Neural progenitor cell (in vitro differentiated cells): Measurements from ENCODE around the gene KCNQ1.

ENCODE experiments used
- EZH2phosphoT487 ChIP-seq: fragments of 200-600 bp; sonication (generic); IDR thresholded peaks from 2 replicates; pipeline ENCODE4 v1.6.1; 2017; ENCODE audit warnings: antibody characterized with exemption
- TF ChIP-seq, protein P1 (sequence below): fragments of 200-600 bp; sonication (generic); IDR thresholded peaks from 2 replicates; pipeline ENCODE4 v1.5.1; 2017; ENCODE audit warnings: antibody characterized with exemption, mild to moderate bottlenecking

DNA sequence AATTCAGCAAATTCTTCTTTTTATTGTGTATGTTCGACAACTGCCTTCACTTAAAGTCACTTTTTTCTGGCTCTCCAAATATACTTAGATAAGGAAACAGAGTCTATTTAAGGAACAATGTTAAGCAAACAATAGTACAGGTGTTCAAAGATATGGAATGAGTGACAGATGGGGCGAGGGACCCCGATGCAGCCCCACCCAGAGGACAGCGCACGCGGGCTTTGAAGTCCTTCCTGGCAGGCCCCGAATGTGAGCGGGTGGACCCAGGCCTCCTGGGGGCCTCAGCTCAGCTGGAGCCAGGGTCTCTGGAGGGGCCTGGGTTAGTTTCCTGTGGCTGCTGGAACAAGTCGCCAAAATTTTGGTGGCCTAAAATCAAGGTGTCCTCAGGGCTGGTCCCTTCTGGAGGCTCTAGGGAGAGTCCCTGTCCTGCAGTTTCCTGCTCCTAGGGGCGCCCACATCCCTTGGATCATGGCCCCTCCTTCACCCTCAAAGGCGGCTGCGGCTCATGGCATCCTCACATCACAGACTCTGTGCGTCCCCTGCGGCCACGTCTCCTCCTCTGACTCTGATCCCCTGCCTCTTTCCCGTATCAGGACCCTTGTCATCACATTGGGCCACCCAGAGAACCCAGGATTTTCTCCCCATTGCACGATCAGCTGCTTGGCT is 295.6 kb downstream of the KCNQ1 start:
- no peak for TF ChIP-seq EZH2phosphoT487
- TF ChIP-seq, protein P1, sequence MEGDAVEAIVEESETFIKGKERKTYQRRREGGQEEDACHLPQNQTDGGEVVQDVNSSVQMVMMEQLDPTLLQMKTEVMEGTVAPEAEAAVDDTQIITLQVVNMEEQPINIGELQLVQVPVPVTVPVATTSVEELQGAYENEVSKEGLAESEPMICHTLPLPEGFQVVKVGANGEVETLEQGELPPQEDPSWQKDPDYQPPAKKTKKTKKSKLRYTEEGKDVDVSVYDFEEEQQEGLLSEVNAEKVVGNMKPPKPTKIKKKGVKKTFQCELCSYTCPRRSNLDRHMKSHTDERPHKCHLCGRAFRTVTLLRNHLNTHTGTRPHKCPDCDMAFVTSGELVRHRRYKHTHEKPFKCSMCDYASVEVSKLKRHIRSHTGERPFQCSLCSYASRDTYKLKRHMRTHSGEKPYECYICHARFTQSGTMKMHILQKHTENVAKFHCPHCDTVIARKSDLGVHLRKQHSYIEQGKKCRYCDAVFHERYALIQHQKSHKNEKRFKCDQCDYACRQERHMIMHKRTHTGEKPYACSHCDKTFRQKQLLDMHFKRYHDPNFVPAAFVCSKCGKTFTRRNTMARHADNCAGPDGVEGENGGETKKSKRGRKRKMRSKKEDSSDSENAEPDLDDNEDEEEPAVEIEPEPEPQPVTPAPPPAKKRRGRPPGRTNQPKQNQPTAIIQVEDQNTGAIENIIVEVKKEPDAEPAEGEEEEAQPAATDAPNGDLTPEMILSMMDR: no peak
